GM06990 (cell line): Measurements from ENCODE around the gene DHX36.

Experiments used
- DNase-seq: peaks from one replicate; pipeline ENCODE4 v3.0.0-alpha.2; 2011; ENCODE audit not compliant: insufficient read length; ENCODE audit errors: extremely low read depth
- H3K27me3 ChIP-seq: replicated peaks from 2 replicates; pipeline ENCODE4 v1.6.0; 2011; ENCODE audit warnings: low read length; ENCODE audit not compliant: control insufficient read depth, insufficient read depth
- H3K36me3 ChIP-seq: 2 replicates; pipeline ENCODE4 v1.5.1; 2011; ENCODE audit warnings: low read length; ENCODE audit not compliant: control insufficient read depth, insufficient read depth
- H3K4me3 ChIP-seq: replicated peaks from 2 replicates; pipeline ENCODE4 v1.5.1; 2011; ENCODE audit warnings: low read depth, mild to moderate bottlenecking, control low read depth, low read length
- CTCF ChIP-seq: IDR thresholded peaks from 2 replicates; pipeline ENCODE4 v1.5.1; 2011; ENCODE audit warnings: low read length, control low read depth, mild to moderate bottlenecking, inconsistent platforms; ENCODE audit not compliant: insufficient read depth, poor library complexity, severe bottlenecking

The DHX36 gene

DNA sequence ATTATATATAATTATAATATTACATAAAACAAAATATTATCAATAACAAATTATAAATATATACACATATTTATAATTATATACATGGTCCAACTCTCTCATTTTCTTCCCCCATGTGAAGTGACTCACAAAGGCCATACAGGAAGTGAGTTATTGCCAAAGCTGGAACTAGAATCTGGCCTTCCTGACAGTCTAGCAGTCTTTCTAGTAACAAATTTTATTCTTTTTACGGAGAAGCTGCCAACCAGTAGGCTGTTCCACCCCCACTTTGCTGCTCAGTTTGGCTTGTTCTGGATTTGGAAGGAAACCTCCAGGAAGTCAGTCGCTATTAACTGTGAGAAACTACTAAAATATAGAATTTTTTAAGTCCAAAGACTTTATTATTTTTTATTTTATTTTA is 79.6 kb downstream of the DHX36 start:
- Histone ChIP-seq H3K36me3 (no peaks in the 10 kb centered on the region), H3K27me3 (no peaks in the 10 kb centered on the region), H3K4me3 (no peak overlapping the region)
- no peak for TF ChIP-seq CTCF
- DNase-seq: no peak

DNA sequence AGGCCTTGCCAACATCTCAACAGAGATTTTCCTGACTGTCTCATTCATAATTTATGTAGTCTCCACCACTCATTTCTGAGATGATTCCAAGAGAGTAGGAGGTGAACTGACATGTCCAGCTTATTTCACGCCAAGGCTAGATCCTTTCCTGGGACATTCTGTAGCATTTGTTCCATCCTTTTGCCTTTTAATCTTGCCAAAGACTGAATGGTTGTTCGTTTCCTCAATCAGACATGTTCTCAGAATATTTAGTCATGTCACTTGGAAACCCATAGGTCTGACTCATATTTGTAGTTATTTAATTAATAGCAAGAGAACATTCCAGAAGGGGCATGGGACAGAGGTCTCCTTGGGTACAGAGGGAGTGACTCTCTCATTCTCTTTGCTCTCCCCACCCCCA is 80.9 kb downstream of the DHX36 start:
- H3K36me3 ChIP-seq: no peaks in the 10 kb centered on the region
- TF ChIP-seq CTCF: no peak
- H3K27me3 ChIP-seq: no peaks in the 10 kb centered on the region
- no peak for DNase-seq
- H3K4me3 ChIP-seq: no peak overlapping the region

GRCh38 chr3:154242766-154243165 is 81.5 kb downstream of the DHX36 start:
- no peaks in the 10 kb centered on the region for H3K27me3 ChIP-seq
- TF ChIP-seq CTCF: no peak
- H3K4me3 ChIP-seq: no peak overlapping the region
- DNase-seq: no peak
- H3K36me3 ChIP-seq: no peaks in the 10 kb centered on the region

- H3K4me3 ChIP-seq: no peak overlapping the region
- no peaks in the 10 kb centered on the region for H3K27me3 ChIP-seq
- H3K36me3 ChIP-seq: no peaks in the 10 kb centered on the region
- no peak for DNase-seq
- TF ChIP-seq CTCF: no peak
Observed at GRCh38 chr3:154241496-154241895, 82.8 kb downstream of the DHX36 start.

DNA sequence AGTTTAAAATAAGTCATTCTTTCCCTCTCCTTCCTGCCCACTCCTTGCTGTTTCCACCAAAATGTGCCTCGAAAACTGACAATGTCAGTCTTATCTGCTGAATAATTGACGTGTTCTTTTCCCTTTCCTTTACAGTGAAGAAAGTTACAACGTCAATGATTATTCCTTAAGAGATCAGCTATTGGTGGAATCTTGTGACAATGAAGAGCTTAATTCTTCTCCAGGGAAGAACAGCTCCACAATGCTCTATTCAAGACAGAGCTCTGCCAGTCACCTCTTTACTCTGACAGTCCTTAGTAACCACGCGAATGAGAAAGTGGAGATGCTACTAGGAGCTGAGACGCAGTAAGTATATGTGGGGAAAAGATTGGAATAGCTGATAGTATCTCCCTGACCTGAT is 84.1 kb downstream of the DHX36 start:
- no peak overlapping the region for H3K4me3 ChIP-seq
- TF ChIP-seq CTCF: no peak
- DNase-seq: no peak
- H3K36me3 ChIP-seq: no peaks in the 10 kb centered on the region
- no peaks in the 10 kb centered on the region for H3K27me3 ChIP-seq

DNA sequence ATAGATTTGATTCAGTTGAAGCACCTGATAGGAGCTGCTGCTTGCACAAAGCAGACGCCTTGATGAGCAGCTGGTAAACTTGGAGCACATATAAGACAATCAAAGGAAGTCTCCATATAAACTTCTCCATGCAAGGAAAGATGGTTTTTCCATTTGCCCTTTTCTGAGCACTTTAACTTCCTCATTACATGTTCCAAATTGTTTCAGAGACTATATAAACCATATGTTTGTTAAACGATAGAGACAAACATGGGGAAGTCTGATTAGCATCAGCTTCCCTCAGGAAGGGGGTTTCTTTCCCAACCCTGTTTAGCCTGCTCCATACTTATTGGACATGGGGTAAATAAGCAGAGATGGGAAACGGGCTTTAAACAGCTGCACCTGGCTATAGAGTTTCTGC is 88.0 kb downstream of the DHX36 start:
- Histone ChIP-seq H3K36me3 (no peaks in the 10 kb centered on the region), H3K4me3 (no peak overlapping the region)

More for the DNA sequence above, 88.0 kb downstream of the DHX36 start:
- no peak for DNase-seq
- H3K27me3 ChIP-seq: no peaks in the 10 kb centered on the region
- TF ChIP-seq CTCF: no peak
